GM12891 (cell line): ENCODE data around the gene FEN1.

Experiments used
- POLR2A ChIP-seq: IDR thresholded peaks from 2 replicates; pipeline ENCODE4 v1.6.1; 2011; ENCODE audit warnings: low read depth, low read length, control low read depth
- POLR2AphosphoS5 ChIP-seq: IDR thresholded peaks from 2 replicates; pipeline ENCODE4 v1.6.1; 2011; ENCODE audit warnings: low read depth, low read length, control low read depth

DNA sequence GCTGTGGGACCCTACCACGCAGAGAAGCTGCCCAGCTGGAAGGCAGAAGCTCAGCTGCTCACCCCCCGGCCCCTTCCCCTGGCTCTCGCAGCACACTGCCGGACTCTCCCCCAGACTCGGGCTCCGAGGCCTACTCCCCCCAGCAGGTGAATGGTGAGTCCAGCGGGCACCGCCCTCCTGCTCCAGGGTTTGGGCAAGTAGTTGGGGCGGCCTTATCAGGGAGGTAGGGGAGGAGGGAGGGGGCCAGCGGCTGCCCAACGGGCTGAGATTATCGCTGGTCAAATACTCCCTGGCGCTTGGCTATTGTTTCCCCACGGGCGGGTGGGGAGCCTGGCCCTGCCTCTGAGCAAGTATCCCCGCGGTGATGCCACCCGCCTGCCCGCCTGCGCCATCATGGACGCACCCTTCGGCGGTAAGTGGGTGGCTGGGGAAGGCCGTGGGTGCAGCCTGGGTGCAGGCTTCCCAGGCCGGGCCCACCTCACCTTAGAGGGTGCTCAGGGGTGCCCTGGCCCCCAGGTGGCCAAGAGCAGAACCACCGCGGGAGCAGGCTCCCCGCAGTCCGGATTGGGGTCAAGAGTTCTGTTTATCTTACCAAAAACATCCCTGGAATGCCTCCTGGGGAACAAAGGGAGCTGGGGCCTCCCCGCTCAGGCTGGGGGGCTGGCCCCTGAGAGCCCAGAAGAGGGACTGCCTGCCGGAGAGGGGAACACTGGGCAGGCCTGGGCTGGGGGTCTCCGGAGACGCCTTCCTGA, 23.4 kb upstream of the FEN1 start:
- TF ChIP-seq POLR2AphosphoS5 (no peak), POLR2A (no peak)
